SK-N-MC (cell line): ENCODE data around the gene NUB1.

Experiments used
- EZH2 ChIP-seq: fragments of 200-600 bp; sonication (generic); IDR thresholded peaks from one replicate; pipeline ENCODE4 v1.6.1; 2017; ENCODE audit warnings: antibody characterized with exemption
- POLR2AphosphoS5 ChIP-seq: IDR thresholded peaks from 2 replicates; pipeline ENCODE4 v1.6.1; 2012; ENCODE audit warnings: mild to moderate bottlenecking, low read depth, low read length, borderline replicate concordance

DNA sequence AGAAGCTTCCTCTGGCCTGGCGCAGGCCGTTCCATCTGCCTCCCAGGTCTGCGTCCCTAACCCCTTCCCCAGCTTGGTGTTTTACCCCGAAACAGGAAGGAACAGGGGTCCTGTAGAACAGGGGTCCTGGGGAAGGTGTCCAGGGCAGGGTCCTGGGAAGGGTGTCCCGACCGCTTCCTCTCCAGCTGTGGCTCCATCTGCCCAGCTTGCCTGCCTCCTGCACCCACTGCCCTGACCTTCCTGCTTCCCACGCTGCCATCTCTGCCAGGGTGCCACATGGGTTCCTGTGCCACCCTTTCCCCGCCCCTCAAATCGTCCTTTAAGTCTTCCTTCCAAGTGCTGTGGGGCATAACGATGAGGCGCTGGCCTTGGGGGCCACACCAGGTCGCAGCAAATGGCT lies 35.8 kb downstream of the NUB1 start:
- TF ChIP-seq EZH2 (no peak), POLR2AphosphoS5 (no peak)
